Stimulated activated CD8-positive, alpha-beta memory T cell treated with anti-CD3 and anti-CD28 coated beads, Interleukin-4, amount 100 ng/mL, for 24 hours (primary cell): ENCODE results near the gene WDFY4.

Source experiments
- DNase-seq: peaks from one replicate; pipeline ENCODE4 v3.0.0-alpha.2; 2020; ENCODE audit warnings: low read depth

Gene WDFY4

DNA sequence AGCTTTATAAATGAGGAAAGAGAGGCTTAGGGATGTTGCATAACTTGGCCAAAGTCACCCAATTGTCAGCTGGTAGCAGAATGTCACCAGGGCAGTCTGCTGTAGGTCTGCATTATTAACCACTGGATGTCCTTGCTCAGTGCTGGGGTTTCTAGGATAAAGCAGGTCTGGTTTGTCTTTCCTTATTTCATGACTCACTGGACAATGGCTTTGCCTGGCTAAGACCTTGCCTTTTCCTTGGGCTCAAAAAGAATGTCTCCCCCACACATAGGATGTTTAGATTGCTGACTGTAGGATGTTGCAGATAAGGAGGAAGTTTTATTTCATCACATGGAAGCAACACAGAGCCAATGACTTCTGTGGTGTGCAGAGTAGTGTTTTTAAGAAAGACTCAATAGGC, 29.4 kb downstream of the WDFY4 start:
- no peak for DNase-seq

DNA sequence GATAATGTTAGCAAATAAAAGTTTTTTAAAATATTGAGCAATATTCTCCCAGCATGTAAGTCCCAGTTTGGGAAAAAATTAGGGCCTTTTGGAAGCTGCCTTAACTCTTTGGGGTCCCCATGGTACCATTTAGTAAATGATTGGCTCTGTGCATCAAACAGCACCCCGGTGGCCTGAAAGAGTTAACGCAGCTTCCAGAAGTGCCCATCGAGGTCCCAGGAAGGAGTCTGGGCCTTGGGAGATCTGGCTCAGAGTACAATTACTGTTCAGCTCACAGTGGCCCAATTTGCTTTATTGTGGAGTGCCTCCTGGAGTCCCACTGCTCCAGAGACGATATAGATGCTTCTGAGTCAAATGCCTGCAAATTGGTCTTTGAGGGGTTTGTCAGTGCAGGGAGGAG, 31.7 kb downstream of the WDFY4 start:
- no peak for DNase-seq

DNA sequence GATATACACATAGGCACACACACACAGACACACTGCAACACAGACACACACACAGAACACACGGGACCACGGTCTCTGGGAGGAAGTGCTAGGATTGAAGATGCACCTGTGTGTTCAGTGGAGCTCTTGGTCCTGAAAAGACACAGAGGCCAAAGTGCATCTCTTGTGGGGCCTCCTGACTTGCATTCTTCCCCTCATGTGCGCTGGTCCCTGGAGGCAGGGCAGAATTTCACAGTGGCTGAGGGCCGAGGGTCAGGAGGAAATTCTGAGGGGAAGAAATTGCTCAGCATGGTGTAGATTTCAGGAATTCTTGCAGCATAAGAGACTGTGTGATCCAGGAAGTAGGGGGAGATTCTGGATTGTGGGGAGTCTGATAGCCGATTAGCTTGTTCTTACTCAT, 35.9 kb downstream of the WDFY4 start:
- no peak for DNase-seq

DNA sequence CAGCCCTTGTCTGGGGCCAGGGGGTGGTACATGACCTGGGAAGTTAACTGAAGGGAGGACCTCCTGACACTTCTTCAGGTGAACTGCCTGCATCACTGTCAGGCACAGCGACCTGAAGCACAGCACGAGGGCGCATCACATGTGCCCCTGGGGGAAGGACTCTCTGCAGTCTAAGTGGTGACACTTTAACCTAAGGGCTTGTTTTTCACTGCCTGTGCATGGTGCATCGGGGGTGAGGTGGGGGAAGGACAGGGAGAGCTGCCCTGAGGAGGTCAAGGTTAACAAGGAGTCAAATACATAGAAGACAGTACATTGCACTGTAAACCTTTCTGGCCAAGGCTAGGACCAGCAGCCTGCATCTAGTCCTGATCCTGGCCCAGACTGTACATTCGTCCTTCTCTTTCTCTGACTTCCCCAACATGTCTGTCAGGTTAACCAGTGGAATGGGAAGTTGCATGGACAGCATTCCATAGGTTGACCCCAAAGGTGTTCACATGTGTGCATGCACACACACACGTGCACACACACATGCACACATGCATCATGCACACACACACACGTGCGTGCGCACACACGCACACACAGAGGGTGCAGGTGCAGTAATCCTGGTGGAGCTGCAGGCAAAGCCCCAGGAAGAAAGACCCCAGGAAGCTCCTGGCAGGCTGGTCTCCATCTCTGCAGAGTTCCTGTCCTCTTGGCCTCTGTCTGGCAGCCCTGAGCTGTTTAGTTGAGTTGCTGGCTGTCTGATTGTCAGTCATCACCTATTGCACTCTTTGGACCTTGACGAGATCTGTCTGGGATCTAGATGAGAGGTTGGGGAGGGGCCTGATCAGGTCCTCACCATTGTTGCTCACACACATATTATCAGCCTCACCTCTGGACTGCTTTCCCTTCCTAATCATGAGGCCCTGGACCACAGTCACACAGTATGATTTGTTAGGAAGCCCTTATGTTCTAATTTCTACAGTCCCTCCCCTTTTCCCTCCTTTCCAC, 37.8 kb downstream of the WDFY4 start:
- no peak for DNase-seq

DNA sequence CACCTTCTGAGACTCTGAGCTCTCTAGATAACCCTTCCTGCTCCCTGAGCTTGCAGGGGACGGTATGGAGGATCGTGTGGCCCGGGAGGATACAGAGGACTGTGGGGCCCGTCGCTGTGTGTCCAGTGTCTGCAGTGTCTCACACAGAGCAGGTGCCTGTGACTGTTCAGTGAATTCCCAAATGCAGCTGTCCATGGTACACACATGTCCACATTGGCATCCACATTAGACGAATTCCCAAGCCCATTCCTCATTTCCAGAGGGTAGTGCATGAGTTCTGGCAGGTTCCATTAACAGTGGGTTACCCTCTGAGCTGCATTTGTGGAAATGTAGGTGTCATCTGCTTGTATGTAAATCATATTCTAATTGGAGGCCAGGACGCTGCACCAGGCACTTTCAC, 39.5 kb downstream of the WDFY4 start:
- no peak for DNase-seq

DNA sequence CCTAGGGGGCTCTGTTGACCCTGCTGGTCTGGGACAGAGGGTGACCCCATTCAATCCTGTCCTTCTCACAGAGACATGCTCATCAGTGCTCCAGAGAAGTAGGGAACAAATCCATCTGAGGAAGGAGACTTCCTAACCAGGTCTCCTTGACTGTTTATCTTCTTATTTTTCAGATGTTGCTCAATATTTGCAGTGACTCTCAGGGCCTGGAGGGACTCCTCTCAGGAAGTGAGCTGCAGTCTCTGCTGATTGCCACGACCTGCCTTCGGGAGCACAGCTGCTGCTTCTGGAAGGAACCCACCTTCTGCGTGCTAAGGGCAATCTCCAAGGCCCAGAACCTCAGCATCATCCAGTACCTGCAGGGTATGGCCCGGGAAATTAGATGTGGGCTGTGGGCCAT, 41.0 kb downstream of the WDFY4 start:
- DNase-seq = no peak

DNA sequence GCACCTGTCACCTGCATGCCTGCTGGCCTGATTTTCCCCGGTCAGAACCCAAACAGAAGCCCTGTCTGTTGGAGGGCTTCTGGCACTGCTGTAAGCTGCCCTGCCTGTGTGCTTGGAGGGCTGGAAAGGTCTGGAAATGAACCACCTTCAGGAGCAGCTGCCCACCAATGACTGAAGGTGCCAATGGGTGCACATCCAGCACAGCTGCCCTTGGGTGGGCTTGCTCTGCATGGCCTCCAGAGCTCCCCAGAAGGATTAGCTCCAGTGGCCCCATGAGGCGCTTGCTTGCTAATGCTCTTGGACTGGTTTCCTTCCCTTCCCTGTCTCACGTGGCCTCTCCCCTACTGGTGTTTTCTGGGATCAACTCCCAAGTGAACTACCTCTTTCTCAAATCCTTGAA, 43.2 kb downstream of the WDFY4 start:
- DNase-seq = no peak

DNA sequence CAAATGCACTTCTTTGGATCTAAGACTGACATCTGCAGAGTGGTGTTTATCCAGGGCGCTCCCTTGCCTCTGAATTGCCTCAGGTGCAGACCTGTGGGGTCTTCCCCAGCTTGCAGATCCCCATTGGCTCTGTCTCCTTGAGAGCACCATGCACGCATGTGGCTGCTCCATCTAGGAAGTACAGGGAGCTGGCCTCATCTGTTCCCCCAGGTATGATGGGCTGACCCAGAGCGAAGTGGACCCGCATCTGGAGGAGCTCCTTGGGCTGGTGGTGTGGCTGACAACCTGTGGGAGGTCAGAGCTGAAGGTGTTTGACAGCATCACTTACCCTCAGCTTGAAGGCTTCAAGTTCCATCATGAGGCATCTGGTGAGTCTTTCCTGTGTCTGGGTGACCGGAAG, 44.5 kb downstream of the WDFY4 start:
- no peak for DNase-seq

DNA sequence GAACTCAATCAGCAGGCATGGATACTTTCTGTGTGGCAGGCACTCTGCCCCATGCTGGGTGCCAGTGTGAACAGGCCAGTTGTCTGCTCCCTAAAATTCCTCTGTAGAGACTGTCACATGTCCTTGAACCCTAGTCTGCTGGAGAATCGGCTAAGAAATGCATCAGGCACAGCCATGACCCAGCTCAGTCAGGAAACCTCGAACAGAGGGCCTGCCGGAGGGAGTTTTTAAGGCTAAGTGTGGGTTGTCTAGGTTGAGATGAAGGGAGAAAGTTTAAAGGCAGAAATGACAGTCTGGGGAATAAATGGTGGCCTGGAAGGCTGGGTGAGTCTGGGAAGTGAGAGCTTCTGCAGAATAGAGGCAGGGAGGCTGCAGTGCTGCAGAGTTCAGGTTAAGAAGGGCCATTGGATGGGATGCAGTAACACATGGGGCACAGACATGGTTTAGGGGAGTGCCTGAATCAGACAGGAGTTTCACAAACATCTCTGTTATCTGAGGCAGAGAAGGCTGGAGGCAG, 45.3 kb downstream of the WDFY4 start:
- DNase-seq = no peak

DNA sequence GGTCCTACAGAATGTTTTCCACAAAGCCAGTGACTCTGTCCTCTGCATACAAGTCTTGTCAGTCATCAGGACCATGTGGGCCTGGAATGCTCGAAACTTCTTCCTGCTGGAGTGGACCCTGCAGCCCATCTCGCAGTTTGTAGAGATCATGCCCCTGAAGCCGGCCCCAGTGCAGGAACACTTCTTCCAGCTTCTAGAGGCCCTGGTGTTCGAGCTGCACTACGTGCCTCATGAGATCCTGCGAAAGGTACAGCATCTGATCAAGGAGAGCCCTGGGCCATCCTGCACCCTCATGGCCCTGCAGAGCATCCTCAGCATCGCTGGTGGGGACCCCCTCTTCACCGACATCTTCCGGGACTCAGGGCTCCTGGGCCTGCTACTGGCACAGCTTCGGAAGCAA, 46.5 kb downstream of the WDFY4 start:
- DNase-seq = no peak

DNA sequence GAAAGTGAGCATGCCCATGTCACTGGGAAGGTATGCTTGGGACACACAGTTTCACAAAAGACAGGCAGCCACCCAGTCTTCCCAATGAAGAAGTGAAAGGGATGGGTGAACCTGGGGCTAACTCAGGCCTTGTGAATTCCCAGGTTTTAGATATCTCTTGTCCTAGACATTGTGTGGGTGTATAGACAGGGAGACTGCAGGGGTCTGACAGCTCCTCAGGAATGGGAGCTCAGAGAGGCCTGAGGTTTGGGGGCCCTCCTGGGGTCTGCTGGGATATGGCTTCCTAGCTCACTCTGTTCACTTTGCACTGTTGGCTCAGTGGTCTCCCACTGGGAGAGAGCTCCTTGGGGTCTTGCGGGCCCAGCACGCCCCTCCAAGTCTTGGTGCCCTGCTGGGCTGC, 47.0 kb downstream of the WDFY4 start:
- DNase-seq = no peak

DNA sequence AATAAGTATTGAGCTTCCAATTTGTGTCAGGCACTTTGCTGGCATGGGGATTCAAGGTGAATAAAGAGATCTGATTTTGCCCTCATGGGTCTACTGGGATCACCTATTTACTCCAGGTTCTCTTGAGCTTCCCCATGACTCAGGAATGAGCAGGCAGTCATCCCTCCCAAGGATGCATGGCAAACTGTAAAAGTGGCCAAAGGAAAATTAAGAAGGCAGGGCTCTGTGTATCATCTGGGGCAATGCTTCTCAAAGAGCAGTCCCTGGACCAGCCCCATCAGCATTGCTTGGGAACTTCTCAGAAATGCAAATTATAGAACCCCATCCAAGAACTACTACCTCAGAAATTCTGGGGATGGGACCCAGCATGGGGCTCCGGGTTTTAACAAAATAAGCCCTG, 48.7 kb downstream of the WDFY4 start:
- no peak for DNase-seq

DNA sequence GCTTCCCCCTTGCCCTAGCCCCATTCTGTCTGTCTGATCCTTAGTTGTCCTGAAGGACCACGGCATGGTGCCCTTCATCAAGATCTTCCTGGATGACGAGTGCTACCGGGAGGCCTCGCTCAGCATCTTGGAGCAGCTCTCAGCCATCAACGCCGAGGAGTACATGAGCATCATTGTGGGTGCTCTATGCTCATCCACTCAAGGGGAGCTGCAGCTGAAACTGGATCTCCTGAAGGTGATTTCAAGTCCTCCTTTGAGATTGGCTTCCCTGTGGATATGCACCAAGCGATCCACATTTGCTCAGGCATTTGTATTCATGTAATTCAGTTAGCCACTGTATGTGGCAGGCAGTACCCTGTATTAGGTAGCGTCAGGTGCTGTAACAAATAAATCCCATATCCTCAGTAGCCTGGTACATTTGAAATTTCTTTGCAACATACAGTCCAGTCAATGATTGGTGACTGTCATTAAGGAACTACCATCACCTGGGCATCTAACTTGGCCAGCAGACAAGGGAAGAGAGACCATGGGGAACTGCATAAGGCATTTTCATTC, 51.2 kb downstream of the WDFY4 start:
- DNase-seq = no peak

DNA sequence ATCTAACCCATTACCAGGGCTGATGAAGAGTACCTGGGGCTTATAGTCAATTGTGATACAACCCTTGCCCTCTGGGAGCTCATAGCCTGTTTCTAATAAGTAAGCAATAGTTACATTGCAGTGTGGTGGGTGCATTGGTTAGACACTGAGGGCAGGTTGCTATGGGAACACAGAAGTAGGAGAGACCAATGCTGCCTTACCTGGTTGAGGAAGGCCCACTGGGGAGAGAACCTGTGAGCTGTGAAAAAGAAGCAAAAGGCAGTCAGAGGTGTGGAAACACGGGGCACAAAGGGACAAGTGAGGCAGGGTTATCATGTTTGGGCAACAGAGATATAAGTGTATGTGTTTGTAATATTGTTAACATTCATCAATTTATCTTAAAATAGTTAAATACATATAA, 51.9 kb downstream of the WDFY4 start:
- no peak for DNase-seq

DNA sequence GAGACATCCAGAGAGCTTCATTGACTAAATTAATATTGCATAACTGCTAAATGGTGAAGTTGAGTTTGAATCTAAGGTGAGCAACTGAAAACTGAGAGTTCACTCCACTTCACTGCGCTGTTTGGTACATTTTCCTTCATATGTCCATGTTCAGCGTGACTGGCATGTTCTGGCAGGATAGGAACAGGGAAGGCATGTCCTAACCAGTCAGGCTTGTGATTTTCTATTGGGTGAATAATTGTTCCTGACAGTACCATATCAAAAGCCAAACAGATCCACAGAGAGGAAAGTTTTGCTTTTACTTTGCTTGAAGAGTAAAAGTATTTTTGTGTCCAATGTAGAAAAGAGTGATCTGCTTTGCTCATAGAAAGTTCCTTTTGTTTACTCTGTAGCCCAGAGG, 53.2 kb downstream of the WDFY4 start:
- no peak for DNase-seq

DNA sequence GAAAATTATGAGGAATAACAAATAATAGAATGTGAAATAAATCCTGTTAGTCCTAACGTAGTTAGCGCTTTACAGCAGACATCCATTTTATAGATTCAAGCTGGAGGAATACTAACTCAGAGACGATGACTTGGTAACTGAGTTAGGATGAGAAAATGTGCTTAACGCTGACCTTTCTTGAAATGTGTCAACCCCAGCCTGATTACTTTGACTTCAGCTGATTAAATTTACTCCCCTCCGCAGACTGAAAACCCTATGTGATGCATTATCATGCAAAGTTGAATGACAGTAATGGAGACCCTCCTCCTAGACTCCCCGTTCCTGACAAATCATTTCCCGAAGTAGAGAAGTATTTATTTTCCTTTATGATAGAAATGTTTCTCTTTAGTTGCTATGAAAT, 54.5 kb downstream of the WDFY4 start:
- no peak for DNase-seq

DNA sequence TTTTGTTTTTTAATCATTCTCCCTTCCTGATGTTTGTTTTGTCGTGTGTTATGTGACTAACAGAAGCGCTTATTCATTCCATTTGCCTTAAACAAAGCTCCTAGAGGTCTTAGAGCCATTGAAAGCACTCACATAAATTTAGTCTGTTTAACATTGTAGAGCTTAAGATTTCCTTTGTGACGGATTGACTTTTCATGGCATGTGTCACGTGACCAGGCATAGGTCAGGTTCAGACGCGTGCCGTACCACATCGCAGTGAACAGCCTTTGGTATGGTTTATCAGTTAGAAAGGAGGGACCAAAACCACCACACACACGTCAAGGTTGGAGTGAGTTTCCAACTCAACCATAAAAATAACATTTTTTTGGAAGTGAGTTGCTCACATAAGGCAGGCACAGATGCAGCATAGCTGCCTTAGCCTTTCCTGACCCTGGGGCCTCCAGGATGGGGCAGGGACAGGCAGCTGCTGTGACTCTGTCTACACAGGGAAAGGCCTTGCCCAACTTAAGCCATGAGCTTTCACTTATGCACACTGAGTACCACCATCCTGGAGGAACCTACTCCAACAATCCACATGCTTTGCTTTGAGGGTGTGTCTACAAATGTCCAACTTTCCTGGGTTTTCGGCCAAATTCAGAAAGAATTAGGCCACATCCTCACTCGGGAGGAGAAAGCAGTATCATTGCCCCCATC, 55.5 kb downstream of the WDFY4 start:
- no peak for DNase-seq

DNA sequence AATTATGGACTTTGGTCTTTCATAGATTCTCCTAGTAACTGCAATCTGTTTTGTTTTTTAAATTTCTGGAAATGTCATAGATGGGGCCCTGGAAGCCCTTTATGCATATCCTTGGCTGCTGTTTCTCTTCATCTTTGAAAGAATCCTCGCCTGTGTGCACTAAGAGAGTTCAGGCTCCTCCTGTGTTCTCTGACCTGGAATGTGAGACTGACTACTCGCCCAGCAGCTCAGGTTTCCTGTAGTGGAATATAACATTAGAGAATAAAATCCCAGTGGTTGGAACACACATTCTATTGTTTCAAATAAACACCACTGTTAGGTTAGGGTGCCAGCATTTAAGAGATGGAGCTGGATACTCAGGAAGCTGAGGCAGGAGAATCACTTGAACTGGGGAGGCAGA, 56.3 kb downstream of the WDFY4 start:
- DNase-seq = no peak

DNA sequence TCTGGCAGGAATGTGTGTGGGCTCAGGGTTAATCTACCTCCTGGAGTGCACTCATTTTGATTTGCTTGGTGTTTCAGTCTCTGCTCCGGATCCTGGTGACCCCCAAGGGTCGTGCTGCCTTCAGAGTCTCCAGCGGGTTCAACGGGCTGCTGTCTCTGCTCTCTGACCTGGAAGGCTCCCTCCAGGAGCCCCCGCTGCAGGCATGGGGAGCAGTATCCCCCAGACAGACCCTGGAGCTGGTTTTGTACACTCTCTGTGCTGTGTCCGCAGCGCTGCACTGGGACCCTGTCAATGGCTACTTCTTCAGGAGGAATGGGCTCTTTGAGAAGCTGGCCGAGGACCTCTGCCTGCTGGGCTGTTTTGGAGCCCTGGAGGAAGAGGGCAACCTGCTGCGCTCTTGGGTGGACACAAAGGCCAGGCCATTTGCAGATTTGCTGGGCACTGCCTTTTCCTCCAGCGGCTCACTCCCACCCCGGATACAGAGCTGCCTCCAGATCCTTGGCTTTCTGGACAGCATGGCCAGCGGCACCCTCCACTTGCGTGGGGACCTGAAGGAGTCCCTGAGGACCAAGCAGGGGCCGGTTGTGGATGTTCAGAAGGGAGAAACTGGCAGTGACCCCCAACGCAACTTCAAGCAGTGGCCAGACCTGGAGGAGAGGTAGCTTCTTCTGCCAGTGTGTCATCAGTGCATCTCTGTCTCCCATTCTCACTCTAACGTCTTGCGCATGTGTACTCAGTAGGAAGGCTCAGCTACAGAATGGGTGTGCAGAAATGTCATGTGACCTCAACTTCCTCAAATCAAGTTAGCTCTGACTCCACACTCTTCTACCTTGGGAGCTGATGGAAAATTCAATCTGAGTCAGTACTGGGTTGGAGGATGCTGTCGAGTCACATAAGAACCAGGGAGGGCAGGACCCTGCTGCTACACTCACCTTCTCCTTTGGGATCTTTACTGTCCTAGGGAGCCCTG, 58.5 kb downstream of the WDFY4 start:
- no peak for DNase-seq

DNA sequence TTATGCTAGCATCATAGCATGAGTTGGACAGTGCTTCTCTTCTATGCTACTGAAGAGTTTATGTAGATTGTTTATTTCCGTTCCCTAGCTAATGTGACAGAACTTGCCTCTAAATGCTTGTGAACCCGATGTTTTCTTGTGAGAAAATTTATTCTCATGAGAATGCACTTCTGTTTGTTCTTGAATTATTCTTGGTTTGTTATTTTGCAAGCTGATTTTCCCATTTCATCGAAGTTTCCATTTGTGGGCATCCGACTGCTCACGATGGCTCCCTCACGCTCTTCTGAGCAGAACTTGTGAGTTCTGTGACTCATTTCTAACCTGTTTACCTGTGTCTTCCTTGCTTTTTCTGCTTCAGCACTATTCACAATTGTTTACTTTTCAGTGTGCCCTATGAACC, 59.9 kb downstream of the WDFY4 start:
- DNase-seq = no peak

DNA sequence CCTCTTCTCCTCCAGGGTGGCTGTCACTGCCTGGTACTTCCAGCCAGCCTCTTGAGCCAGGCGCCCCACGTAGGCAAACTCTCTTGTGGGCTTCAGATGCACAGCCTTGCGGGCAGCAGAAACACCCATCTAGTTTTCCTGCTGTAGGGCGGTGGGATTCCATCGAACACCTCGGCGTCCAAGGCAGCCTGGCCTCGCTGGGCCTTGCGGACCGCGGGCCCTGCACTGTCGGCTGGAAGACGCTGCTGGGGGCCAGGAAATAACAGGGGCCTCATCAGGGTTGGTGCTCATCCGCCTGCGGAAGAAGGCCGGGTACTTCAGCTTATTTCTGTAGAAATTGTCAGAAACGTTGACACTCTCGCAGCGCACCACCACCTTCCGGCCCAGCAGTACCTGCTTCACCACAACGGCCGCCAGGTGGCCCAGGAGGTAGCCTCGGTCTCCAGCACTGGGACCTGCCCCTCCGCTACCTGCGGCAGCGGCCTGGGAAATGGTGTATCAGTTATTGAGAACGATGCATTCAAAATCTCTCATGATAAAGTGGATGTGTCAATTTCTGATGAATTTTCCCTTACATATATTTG, 61.1 kb downstream of the WDFY4 start:
- DNase-seq = no peak
